Parathyroid adenoma (tissue), 2 donors: ENCODE data around the gene CSF3.
A peak's percentile ranks its signal among the peaks of the same experiment; 100 is the strongest.

Source experiments
- H2AFZ ChIP-seq: fragments of 300-600 bp; sonication (generic); one replicate; pipeline ENCODE4 v1.7.0; 2017; ENCODE audit warnings: antibody characterized with exemption, mild to moderate bottlenecking
- H3K27ac ChIP-seq: fragments of 300-600 bp; sonication (generic); one replicate; pipeline ENCODE4 v1.7.0; 2017
- H3K27me3 ChIP-seq: fragments of 300-600 bp; sonication (generic); one replicate; pipeline ENCODE4 v1.7.0; 2017; ENCODE audit warnings: low read length; ENCODE audit not compliant: control insufficient read depth, insufficient read depth
- H3K36me3 ChIP-seq: fragments of 300-600 bp; sonication (generic); one replicate; pipeline ENCODE4 v1.7.0; 2017; ENCODE audit warnings: low read length; ENCODE audit not compliant: control insufficient read depth, insufficient read depth
- H3K4me1 ChIP-seq: fragments of 300-600 bp; sonication (generic); one replicate; pipeline ENCODE4 v1.7.0; 2017; ENCODE audit warnings: control low read depth
- H3K4me2 ChIP-seq: fragments of 300-600 bp; sonication (generic); one replicate; pipeline ENCODE4 v1.7.0; 2017; ENCODE audit warnings: low read length
- H3K4me3 ChIP-seq: fragments of 300-600 bp; sonication (generic); one replicate; pipeline ENCODE4 v1.7.0; 2017; ENCODE audit warnings: low read depth, low read length
- H3K79me2 ChIP-seq: fragments of 300-600 bp; sonication (generic); one replicate; pipeline ENCODE4 v1.7.0; 2017; ENCODE audit warnings: control low read depth
- H3K9ac ChIP-seq: fragments of 300-600 bp; sonication (generic); one replicate; pipeline ENCODE4 v1.7.0; 2017; ENCODE audit warnings: mild to moderate bottlenecking
- H3K9me3 ChIP-seq: fragments of 300-600 bp; sonication (generic); one replicate; pipeline ENCODE4 v1.7.0; 2017; ENCODE audit warnings: low read length; ENCODE audit not compliant: control insufficient read depth
- TF ChIP-seq, protein P1 (sequence below): fragments of 300-600 bp; sonication (generic); IDR thresholded peaks from one replicate; pipeline ENCODE4 v1.7.0; 2017; ENCODE audit warnings: antibody characterized with exemption, mild to moderate bottlenecking
- donor health status: primary hyperparathyroidism.

The CSF3 gene

DNA sequence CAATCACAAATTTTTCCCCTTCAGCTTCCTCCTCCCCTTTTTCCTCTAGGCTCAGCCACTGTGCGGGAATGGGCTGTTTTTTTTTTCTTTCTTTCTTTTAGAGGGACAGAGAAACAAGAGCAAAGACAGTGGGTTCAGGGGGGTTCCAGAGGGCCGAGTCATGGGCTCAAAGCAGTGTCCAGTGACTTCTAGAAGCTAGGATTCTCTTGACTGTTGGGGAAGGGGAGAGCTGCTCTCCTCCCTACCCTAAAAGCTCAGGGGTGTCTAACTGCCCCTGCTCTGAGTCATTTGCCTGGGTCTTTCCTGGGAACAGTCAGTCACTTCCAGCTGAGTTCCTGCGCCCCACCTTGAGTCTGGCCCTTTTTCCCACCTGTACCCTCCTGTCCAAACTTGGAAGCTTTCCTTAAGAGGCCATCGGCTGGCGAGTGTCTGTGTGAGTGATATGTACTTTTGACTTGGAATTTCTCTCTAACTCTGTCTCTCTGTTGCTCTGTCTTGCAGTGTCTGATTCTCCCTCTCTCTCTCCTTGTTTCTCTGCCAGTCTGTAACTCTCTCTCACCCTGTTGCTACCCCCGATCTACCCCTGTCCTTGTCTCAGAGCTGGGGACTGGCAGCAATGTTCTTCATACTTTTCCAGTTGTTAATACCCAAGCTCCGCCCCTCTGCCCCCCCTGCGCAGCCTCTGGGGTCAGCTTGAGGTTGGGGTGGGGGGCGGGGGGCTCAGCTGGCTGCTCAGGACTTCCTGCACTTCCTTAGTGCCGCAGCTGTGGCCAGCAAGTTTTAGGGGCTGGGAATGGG, 49.9 kb downstream of the CSF3 start:
- Histone ChIP-seq H3K4me3 (peak overlapping the region; percentile 29), H3K27me3 (no peaks in the 10 kb centered on the region), H3K4me2 (peak overlapping the region; percentile 88), H2AFZ (no peak overlapping the region), H3K4me1 (peaks cover 36% of the 10 kb centered on the region), H3K36me3 (no peaks in the 10 kb centered on the region), H3K27ac (peak overlapping the region; percentile 52), H3K79me2 (peaks cover 9% of the 10 kb centered on the region), H3K9me3 (no peaks in the 10 kb centered on the region), H3K9ac (no peak overlapping the region)
- TF ChIP-seq, protein P1, sequence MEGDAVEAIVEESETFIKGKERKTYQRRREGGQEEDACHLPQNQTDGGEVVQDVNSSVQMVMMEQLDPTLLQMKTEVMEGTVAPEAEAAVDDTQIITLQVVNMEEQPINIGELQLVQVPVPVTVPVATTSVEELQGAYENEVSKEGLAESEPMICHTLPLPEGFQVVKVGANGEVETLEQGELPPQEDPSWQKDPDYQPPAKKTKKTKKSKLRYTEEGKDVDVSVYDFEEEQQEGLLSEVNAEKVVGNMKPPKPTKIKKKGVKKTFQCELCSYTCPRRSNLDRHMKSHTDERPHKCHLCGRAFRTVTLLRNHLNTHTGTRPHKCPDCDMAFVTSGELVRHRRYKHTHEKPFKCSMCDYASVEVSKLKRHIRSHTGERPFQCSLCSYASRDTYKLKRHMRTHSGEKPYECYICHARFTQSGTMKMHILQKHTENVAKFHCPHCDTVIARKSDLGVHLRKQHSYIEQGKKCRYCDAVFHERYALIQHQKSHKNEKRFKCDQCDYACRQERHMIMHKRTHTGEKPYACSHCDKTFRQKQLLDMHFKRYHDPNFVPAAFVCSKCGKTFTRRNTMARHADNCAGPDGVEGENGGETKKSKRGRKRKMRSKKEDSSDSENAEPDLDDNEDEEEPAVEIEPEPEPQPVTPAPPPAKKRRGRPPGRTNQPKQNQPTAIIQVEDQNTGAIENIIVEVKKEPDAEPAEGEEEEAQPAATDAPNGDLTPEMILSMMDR = no peak

DNA sequence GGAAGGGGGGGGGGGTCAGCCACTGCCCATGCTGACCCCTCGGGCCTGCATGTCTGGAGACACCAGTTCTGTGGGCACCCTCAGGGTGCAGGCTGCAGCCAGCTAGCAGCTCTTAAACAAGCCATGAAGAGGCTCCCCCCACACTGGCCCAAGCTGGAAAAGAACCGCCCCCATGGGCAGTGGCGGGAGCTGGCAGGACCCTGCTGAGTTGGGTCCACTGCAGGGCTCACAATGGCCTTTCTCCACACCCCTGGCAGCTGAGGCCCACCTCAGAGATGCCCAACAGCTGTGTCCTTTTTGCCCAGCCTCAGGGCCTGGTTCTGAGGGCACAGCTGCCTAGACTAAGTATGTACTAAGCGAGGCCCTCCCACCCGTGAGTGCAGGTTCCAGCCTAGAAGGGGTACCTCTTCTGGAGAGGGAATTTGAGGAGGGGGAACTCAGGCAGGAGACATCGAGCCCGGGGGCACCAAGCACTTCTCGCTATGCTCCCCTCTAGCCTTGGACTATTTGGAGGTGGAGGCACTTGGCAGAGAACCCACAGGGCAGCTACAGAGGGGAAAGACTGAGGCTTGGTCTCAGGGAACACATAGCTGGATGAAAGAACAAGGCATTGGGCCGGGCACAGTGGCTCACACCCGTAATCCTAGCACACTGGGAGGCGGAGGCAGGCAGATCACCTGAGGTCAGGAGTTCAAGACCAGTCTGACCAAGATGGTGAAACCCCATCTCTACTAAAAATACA, 50.7 kb downstream of the CSF3 start:
- Histone ChIP-seq H3K9ac (no peak overlapping the region), H3K4me3 (no peak overlapping the region), H3K4me2 (no peak overlapping the region), H3K79me2 (peaks cover 14% of the 10 kb centered on the region), H3K9me3 (no peaks in the 10 kb centered on the region), H3K27me3 (no peaks in the 10 kb centered on the region), H2AFZ (no peak overlapping the region), H3K36me3 (no peaks in the 10 kb centered on the region), H3K4me1 (peaks cover 43% of the 10 kb centered on the region), H3K27ac (no peak overlapping the region)
- TF ChIP-seq, protein P1 = no peak
